ENCODE measurements around the gene AP1G1. TPM values are rescaled to one million over a fixed set of nuclear protein-coding genes. Genes with fewer than 3 reads are reported as not detected.

The AP1G1 gene
- polyA plus RNA-seq, 1 donor (not counting 4 experiments of a cell fraction or from before 2014, with no cell fraction given): 62.5 TPM

DNA sequence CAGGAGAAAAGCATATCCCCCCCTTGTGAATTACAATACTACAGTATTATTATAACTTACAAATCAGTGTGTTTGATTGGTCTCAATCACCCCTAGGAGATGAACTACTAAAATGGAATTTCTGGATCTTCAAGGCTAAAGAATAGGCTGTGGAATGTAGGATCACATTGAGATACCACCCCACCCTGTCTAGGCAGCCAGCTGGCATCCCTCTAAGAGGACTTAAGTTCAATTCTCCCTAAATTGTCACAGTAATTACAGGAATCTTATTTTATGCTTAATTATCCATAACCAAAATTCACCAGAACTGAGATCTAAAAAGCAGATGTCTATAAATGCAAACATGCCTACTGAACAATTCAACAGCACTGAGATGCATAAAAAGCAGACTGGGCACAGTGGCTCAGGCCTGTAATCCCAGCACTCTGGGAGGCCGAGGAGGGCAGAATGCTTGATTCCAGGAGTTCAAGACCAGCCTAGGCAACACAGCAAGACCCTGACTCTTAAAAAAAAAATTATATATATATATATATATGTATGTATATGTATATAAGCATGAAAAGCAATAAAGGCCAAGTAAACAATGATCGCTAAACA, 12.0 kb downstream of the AP1G1 start:
- Histone ChIP-seq H3K9ac (ENCODE audit: control insufficient read depth, extremely low read depth, insufficient read depth, low read length) (no peak overlapping the region), H3K9me3 (ENCODE audit: control insufficient read depth, low read depth, low read length) (no peaks in the 10 kb centered on the region), H3K79me2 (ENCODE audit: control insufficient read depth, insufficient read depth, low read length) (peaks cover 90% of the 10 kb centered on the region), H3K9me1 (ENCODE audit: control insufficient read depth, extremely low read depth, insufficient read depth, low read length) (no peaks in the 10 kb centered on the region), H3K4me3 (ENCODE audit: control insufficient read depth in 2 of 3, extremely low read depth in 1 of 3, insufficient read depth in 2 of 3, low read depth in 1 of 3, low read length in 3 of 3) (no peak overlapping the region), H3K27me3 (ENCODE audit: control insufficient read depth, extremely low read depth, insufficient read depth, low read length) (no peaks in the 10 kb centered on the region), H3K36me3 (ENCODE audit: control insufficient read depth in 2 of 2, extremely low read depth in 1 of 2, insufficient read depth in 2 of 2, low read length in 2 of 2) (peaks cover 1 to 7% of the 10 kb centered on the region in 2 experiments), H2AFZ (ENCODE audit: control insufficient read depth, low read length) (no peak overlapping the region), H3K27ac (ENCODE audit: control insufficient read depth, insufficient read depth, low read length) (no peak overlapping the region), H3K4me2 (ENCODE audit: control insufficient read depth, extremely low read depth, insufficient read depth, low read depth, low read length) (no peak overlapping the region), H4K20me1 (ENCODE audit: control insufficient read depth, extremely low read depth, insufficient read depth, low read length) (peaks cover 3% of the 10 kb centered on the region), H3K4me1 (ENCODE audit: control insufficient read depth, extremely low read depth, insufficient read depth, low read length) (no peaks in the 10 kb centered on the region)
- no peak for DNase-seq (ENCODE audit: low read depth, low spot score)
- no peak for FAIRE-seq
- TF ChIP-seq, protein P1, sequence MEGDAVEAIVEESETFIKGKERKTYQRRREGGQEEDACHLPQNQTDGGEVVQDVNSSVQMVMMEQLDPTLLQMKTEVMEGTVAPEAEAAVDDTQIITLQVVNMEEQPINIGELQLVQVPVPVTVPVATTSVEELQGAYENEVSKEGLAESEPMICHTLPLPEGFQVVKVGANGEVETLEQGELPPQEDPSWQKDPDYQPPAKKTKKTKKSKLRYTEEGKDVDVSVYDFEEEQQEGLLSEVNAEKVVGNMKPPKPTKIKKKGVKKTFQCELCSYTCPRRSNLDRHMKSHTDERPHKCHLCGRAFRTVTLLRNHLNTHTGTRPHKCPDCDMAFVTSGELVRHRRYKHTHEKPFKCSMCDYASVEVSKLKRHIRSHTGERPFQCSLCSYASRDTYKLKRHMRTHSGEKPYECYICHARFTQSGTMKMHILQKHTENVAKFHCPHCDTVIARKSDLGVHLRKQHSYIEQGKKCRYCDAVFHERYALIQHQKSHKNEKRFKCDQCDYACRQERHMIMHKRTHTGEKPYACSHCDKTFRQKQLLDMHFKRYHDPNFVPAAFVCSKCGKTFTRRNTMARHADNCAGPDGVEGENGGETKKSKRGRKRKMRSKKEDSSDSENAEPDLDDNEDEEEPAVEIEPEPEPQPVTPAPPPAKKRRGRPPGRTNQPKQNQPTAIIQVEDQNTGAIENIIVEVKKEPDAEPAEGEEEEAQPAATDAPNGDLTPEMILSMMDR (optimal IDR thresholded peaks at IDR 0.05 in 1 of 3, IDR thresholded peaks at IDR 0.05 in 1 of 3, conservative IDR thresholded peaks at IDR 0.05 in 1 of 3; ENCODE audit: extremely low read depth in 1 of 3, insufficient read depth in 2 of 3, low read length in 3 of 3): no peak
- no peak for TF ChIP-seq EZH2 (IDR thresholded peaks at IDR 0.05; ENCODE audit: low read length)
- dilution Hi-C loops (cut with MboI; ENCODE audit: extremely low pct_ligation_motif_present, low sequenced_read_pairs): no loop called here

DNA sequence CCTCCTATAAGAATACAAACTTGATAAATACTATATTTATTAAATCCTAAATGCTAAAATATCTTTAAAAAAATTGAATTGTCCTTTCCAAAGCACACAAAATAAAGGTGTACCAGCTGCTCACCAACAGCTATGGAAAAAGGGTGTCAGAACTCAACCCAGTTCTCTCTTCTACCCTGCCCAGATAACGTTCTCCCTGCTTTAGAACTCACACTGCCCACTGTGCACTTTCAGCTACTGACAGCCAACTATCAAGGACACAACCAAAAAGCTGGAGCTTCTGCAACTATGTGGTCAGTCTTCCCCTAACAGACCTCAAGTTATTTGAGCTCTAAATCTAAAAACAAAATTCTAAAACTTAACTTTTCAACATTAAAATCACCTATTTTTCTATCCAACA, 13.7 kb downstream of the AP1G1 start:
- Histone ChIP-seq H3K4me2 (ENCODE audit: control insufficient read depth, extremely low read depth, insufficient read depth, low read depth, low read length) (no peak overlapping the region), H3K4me1 (ENCODE audit: control insufficient read depth, extremely low read depth, insufficient read depth, low read length) (no peaks in the 10 kb centered on the region), H3K9ac (ENCODE audit: control insufficient read depth, extremely low read depth, insufficient read depth, low read length) (no peak overlapping the region), H3K27me3 (ENCODE audit: control insufficient read depth, extremely low read depth, insufficient read depth, low read length) (no peaks in the 10 kb centered on the region), H3K27ac (ENCODE audit: control insufficient read depth, insufficient read depth, low read length) (no peak overlapping the region), H3K79me2 (ENCODE audit: control insufficient read depth, insufficient read depth, low read length) (peaks cover 93% of the 10 kb centered on the region), H3K4me3 (ENCODE audit: control insufficient read depth in 2 of 3, extremely low read depth in 1 of 3, insufficient read depth in 2 of 3, low read depth in 1 of 3, low read length in 3 of 3) (no peak overlapping the region), H3K36me3 (ENCODE audit: control insufficient read depth in 2 of 2, extremely low read depth in 1 of 2, insufficient read depth in 2 of 2, low read length in 2 of 2) (peaks cover 1 to 7% of the 10 kb centered on the region in 2 experiments), H3K9me1 (ENCODE audit: control insufficient read depth, extremely low read depth, insufficient read depth, low read length) (no peaks in the 10 kb centered on the region), H2AFZ (ENCODE audit: control insufficient read depth, low read length) (no peak overlapping the region), H3K9me3 (ENCODE audit: control insufficient read depth, low read depth, low read length) (no peaks in the 10 kb centered on the region), H4K20me1 (ENCODE audit: control insufficient read depth, extremely low read depth, insufficient read depth, low read length) (peaks cover 3% of the 10 kb centered on the region)
- FAIRE-seq (no peak), DNase-seq (ENCODE audit: low read depth, low spot score) (no peak)
- no peak for TF ChIP-seq EZH2 (IDR thresholded peaks at IDR 0.05; ENCODE audit: low read length)
- TF ChIP-seq, protein P1 (optimal IDR thresholded peaks at IDR 0.05 in 1 of 3, IDR thresholded peaks at IDR 0.05 in 1 of 3, conservative IDR thresholded peaks at IDR 0.05 in 1 of 3; ENCODE audit: extremely low read depth in 1 of 3, insufficient read depth in 2 of 3, low read length in 3 of 3): no peak
- dilution Hi-C loops (cut with MboI; ENCODE audit: extremely low pct_ligation_motif_present, low sequenced_read_pairs): no loop called here

All from keratinocyte (primary cell).